ENCODE measurements around the gene OR1N1. TPM values are rescaled to one million over a fixed set of nuclear protein-coding genes. Genes with fewer than 3 reads are reported as not detected.

The OR1N1 gene
- not detected for total RNA-seq
- long read RNA-seq, donor 1, result 0 reads
- long read RNA-seq, donor 2, result 0 reads

DNA sequence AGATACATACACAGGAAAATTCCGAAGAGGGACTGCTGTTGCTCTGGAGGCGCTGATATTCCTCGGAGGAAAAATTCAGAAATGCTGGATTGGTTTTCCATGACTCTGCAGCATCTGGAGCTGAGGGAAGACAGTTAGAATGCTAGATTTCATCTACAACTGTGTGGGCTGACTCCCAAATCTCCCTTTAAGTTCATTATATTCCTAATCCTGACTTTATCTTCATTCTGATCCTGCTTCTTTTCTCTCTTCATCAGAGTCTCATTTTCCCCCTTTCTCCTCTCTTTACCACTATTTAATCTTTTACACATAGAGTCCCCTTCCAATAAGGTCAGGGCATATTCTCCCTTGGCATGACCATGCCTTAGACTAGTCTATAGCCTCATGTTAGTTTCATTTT is at the start of gene OR1N1:
OR1N1 (minus strand) TSS at position 101 of the 400 bp plus-strand sequence; CDS start at position 101, 0 bp downstream.
- TF ChIP-seq CTCF (IDR thresholded peaks at IDR 0.05), result no peak
- intact Hi-C loops (cut with DNase I, micrococcal nuclease), result no loop called here
- H3K4me1 ChIP-seq (ENCODE audit: low read depth), result no peaks in the 10 kb centered on the region
- no peak for ATAC-seq
- H3K9me3 ChIP-seq, result no peaks in the 10 kb centered on the region
- no peaks in the 10 kb centered on the region for H3K36me3 ChIP-seq (ENCODE audit: low read depth)
- H3K4me3 ChIP-seq, result no peak within 1 kb of the TSS
- DNase-seq, result no peak

- no peak for ATAC-seq
- intact Hi-C loops (cut with DNase I, micrococcal nuclease), result no loop called here
- no peak for TF ChIP-seq CTCF (IDR thresholded peaks at IDR 0.05)
- H3K4me3 ChIP-seq, result no peak overlapping the region
- H3K9me3 ChIP-seq, result no peaks in the 10 kb centered on the region
- no peaks in the 10 kb centered on the region for H3K36me3 ChIP-seq (ENCODE audit: low read depth)
- H3K4me1 ChIP-seq (ENCODE audit: low read depth), result no peaks in the 10 kb centered on the region
- no peak for DNase-seq
These were observed 45.4 kb upstream of the OR1N1 start for GRCh38 chr9:122572456-122572855.

DNA sequence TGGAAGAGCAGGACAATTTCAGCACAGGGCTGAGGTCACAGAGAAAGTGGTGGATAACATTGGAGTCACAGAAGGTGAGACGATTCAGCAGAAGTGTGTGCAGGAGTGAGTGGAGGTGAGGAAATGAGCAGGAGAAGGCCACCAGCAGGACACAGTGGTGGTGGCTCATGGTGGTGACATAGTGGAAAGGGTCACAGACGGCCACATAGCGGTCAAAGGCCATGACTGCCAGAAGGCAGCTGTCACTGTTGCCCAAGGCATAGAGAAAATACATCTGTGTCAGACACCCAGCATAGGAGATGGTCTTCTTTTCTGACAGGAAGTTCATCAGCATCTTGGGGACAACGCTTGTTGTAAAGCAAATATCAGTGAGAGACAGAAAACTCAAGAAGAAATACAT is 40.8 kb upstream of the OR1N1 start:
- ATAC-seq (no peak), DNase-seq (no peak)
- intact Hi-C loops (cut with DNase I, micrococcal nuclease), result no loop called here
- H3K36me3 ChIP-seq (ENCODE audit: low read depth), result no peaks in the 10 kb centered on the region
- no peaks in the 10 kb centered on the region for H3K4me1 ChIP-seq (ENCODE audit: low read depth)
- H3K4me3 ChIP-seq, result no peak overlapping the region
- no peak for TF ChIP-seq CTCF (IDR thresholded peaks at IDR 0.05)
- H3K9me3 ChIP-seq, result no peaks in the 10 kb centered on the region

GRCh38 chr9:122562134-122562760 is 35.2 kb upstream of the OR1N1 start:
- H3K9me3 ChIP-seq, result no peaks in the 10 kb centered on the region
- intact Hi-C loops (cut with DNase I, micrococcal nuclease), result no loop called here
- DNase-seq (peak in 1 of 3 donors; percentile 2), ATAC-seq (no peak)
- H3K4me1 ChIP-seq (ENCODE audit: low read depth), result no peaks in the 10 kb centered on the region
- no peak for TF ChIP-seq CTCF (IDR thresholded peaks at IDR 0.05)
- H3K36me3 ChIP-seq (ENCODE audit: low read depth), result no peaks in the 10 kb centered on the region
- no peak overlapping the region for H3K4me3 ChIP-seq

GRCh38 chr9:122561446-122561845 is 34.4 kb upstream of the OR1N1 start:
- TF ChIP-seq CTCF (IDR thresholded peaks at IDR 0.05), result no peak
- no peaks in the 10 kb centered on the region for H3K4me1 ChIP-seq (ENCODE audit: low read depth)
- no peaks in the 10 kb centered on the region for H3K36me3 ChIP-seq (ENCODE audit: low read depth)
- no peaks in the 10 kb centered on the region for H3K9me3 ChIP-seq
- DNase-seq (no peak), ATAC-seq (no peak)
- no peak overlapping the region for H3K4me3 ChIP-seq
- intact Hi-C loops (cut with DNase I, micrococcal nuclease), result no loop called here

- intact Hi-C loops (cut with DNase I, micrococcal nuclease), result no loop called here
- DNase-seq (no peak), ATAC-seq (no peak)
- TF ChIP-seq CTCF (IDR thresholded peaks at IDR 0.05), result no peak
- no peaks in the 10 kb centered on the region for H3K9me3 ChIP-seq
- no peaks in the 10 kb centered on the region for H3K36me3 ChIP-seq (ENCODE audit: low read depth)
- no peaks in the 10 kb centered on the region for H3K4me1 ChIP-seq (ENCODE audit: low read depth)
- H3K4me3 ChIP-seq, result no peak within 1 kb of the TSS
These were observed 25.7 kb upstream of the OR1N1 start, which contains the start of gene OR1N2 for GRCh38 chr9:122552812-122553211. OR1N2 (plus strand) TSS chr9:122553112; CDS start chr9:122553212, 100 bp downstream.

All from mucosa of descending colon (tissue), 3 donors.